Fibroblast of skin of back (primary cell): ENCODE data around the gene ARID1B. TPM values are rescaled to one million over a fixed set of nuclear protein-coding genes. Genes with fewer than 3 reads are reported as not detected.

ENCODE experiments used
- DNase-seq: peaks from one replicate; pipeline ENCODE4 v3.0.0-alpha.2; 2013
- polyA plus RNA-seq, 2 experiments: library from polyadenylated mRNA; unstranded; fragments of 120-200 nt; gene quantifications; one replicate each; pipeline ENCODE4 v1.2.1, GENCODE V29; 2013; ENCODE audit not compliant: insufficient read length in 2 of 2

ARID1B gene
- 25.1 TPM for polyA plus RNA-seq (2013, experiment 1 of 2; ENCODE audit: insufficient read length)
- 25.3 TPM for polyA plus RNA-seq (2013, experiment 2 of 2; ENCODE audit: insufficient read length)

GRCh38 chr6:156776840-156777576, at the start of gene ARID1B:
ARID1B (plus strand) TSS chr6:156777378; CDS start chr6:156777681, 303 bp downstream.
- DNase-seq: peak; percentile 86

GRCh38 chr6:156727715-156728385, 49.3 kb upstream of the ARID1B start:
- no peak for DNase-seq

- peak; percentile 73 for DNase-seq
Observed at GRCh38 chr6:156729248-156729647, 47.9 kb upstream of the ARID1B start.

GRCh38 chr6:156731396-156731795, 45.8 kb upstream of the ARID1B start:
- DNase-seq: peak; percentile 72

- DNase-seq: no peak
Observed at GRCh38 chr6:156735751-156736150, 41.4 kb upstream of the ARID1B start.

- DNase-seq: no peak
Observed at GRCh38 chr6:156740604-156741003, 36.6 kb upstream of the ARID1B start.

GRCh38 chr6:156741287-156742073, 35.7 kb upstream of the ARID1B start:
- DNase-seq: no peak

- DNase-seq: no peak
Observed at GRCh38 chr6:156747715-156748114, 29.5 kb upstream of the ARID1B start.

- no peak for DNase-seq
Observed at GRCh38 chr6:156748504-156748903, 28.7 kb upstream of the ARID1B start.

- no peak for DNase-seq
Observed at GRCh38 chr6:156752666-156753301, 24.4 kb upstream of the ARID1B start.

GRCh38 chr6:156756630-156757610, 20.3 kb upstream of the ARID1B start:
- no peak for DNase-seq

GRCh38 chr6:156757849-156758248, 19.3 kb upstream of the ARID1B start:
- DNase-seq: no peak

GRCh38 chr6:156760377-156760776, 16.8 kb upstream of the ARID1B start:
- DNase-seq: no peak

- no peak for DNase-seq
Observed at GRCh38 chr6:156762547-156762946, 14.6 kb upstream of the ARID1B start.

- DNase-seq: no peak
Observed at GRCh38 chr6:156765117-156765516, 12.1 kb upstream of the ARID1B start.

- DNase-seq: peak; percentile 49
Observed at GRCh38 chr6:156767603-156768467, 9.3 kb upstream of the ARID1B start.

- DNase-seq: no peak
Observed at GRCh38 chr6:156771047-156771446, 6.1 kb upstream of the ARID1B start.

- DNase-seq: no peak
Observed at GRCh38 chr6:156771761-156772160, 5.4 kb upstream of the ARID1B start.

- DNase-seq: no peak
Observed at GRCh38 chr6:156773476-156773875, 3.7 kb upstream of the ARID1B start.
